ENCODE data around the gene KCNIP2. TPM values are rescaled to one million over a fixed set of nuclear protein-coding genes. Genes with fewer than 3 reads are reported as not detected.
A peak's percentile ranks its signal among the peaks of the same experiment; 100 is the strongest.

Gene KCNIP2
- total and polyA plus RNA-seq, 2 of the 13 experiments (the other 11 are each of a cell fraction or from before 2014, with no cell fraction given), result 0.42 to 0.70 TPM

- TF ChIP-seq PRDM15 (CRISPR knock-in tag; IDR thresholded peaks at IDR 0.05), result no peak
- TF ChIP-seq ZFP1 (CRISPR knock-in tag; IDR thresholded peaks at IDR 0.05), result no peak
- no peak for TF ChIP-seq SP4 (CRISPR knock-in tag; IDR thresholded peaks at IDR 0.05)
- TF ChIP-seq ZUFSP (CRISPR knock-in tag; IDR thresholded peaks at IDR 0.05; ENCODE audit: borderline replicate concordance), result no peak
- no peak for TF ChIP-seq ZNF296 (CRISPR knock-in tag; conservative IDR thresholded peaks at IDR 0.05)
- no peak for TF ChIP-seq FOSL1 (CRISPR knock-in tag; IDR thresholded peaks at IDR 0.05; ENCODE audit: borderline replicate concordance)
- no peak for TF ChIP-seq SMARCC2 (IDR thresholded peaks at IDR 0.05)
- no peak for TF ChIP-seq ZNF512 (CRISPR knock-in tag; IDR thresholded peaks at IDR 0.05)
- TF ChIP-seq AHDC1 (CRISPR knock-in tag; IDR thresholded peaks at IDR 0.05; ENCODE audit: borderline replicate concordance), result no peak
- TF ChIP-seq EED (CRISPR knock-in tag; IDR thresholded peaks at IDR 0.05), result no peak
- TF ChIP-seq REXO4 (CRISPR knock-in tag; IDR thresholded peaks at IDR 0.05; ENCODE audit: borderline replicate concordance), result no peak
- TF ChIP-seq KAT8 (CRISPR knock-in tag; IDR thresholded peaks at IDR 0.05), result no peak
- 0 out of 2 replicates have a peak, but pooled peaks have one; percentile 8 for TF ChIP-seq ZBTB2 (CRISPR knock-in tag; IDR thresholded peaks at IDR 0.05; ENCODE audit: low read depth)
- TF ChIP-seq ZSCAN9 (CRISPR knock-in tag; IDR thresholded peaks at IDR 0.05; ENCODE audit: borderline replicate concordance), result peak; percentile 65; the same call in 1 of the 2 replicates
- no peak for TF ChIP-seq DNMT1 (CRISPR knock-in tag; IDR thresholded peaks at IDR 0.05)
These were observed 2.7 kb downstream of the KCNIP2 start (continued) for GRCh38 chr10:101840741-101841453.
